GM12878 (cell line): Measurements from ENCODE around the gene DDX11. TPM values are rescaled to one million over a fixed set of nuclear protein-coding genes. Genes with fewer than 3 reads are reported as not detected.
"Not testable (repeated sequence)": the region's sequence is repeated elsewhere in the genome, so short reads cannot be mapped to it uniquely, and the experiment has no call there.

Experiments used
- ATAC-seq: fragments of 200-7000 bp; cut with Tn5 transposase; 3 replicates; pipeline ENCODE4 v1.9.1; 2020; ENCODE audit warnings: mild to moderate bottlenecking, moderate library complexity
- BruUV-seq: library from RNA; stranded (reverse); fragments of 400-500 nt; replicated peaks from 2 replicates; lab custom pipeline; 2021; lab: Mats Ljungman, UMichigan
- CTCF ChIA-PET: fragments of 300-600 bp; sonication (Branson Sonifier 250); formaldehyde crosslinking; extraction: SDS; loops from one replicate; lab custom pipeline; 2021; ENCODE audit warnings: inconsistent platforms; lab: Yijun Ruan, JAX
- POLR2A ChIA-PET: fragments of 350-600 bp; formaldehyde crosslinking; extraction: SDS; loops from one replicate; lab custom pipeline; 2021; ENCODE audit warnings: inconsistent platforms; lab: Charles Lee
- RAD21 ChIA-PET: fragments of 300-600 bp; sonication (Branson Sonifier 250); formaldehyde crosslinking; loops from one replicate; lab custom pipeline; 2023; ENCODE audit warnings: antibody characterized with exemption; ENCODE audit not compliant: unreplicated experiment; lab: Charles Lee
- SMC1A ChIA-PET: fragments of 300-600 bp; sonication (Branson Sonifier 250); formaldehyde crosslinking; loops from one replicate; lab custom pipeline; 2023; ENCODE audit not compliant: unreplicated experiment, uncharacterized antibody; lab: Charles Lee
- DNase-seq: peaks from one replicate; pipeline ENCODE4 v3.0.0-alpha.2; 2011; ENCODE audit warnings: low read depth, low spot score
- FAIRE-seq: peaks from 3 replicates; lab custom pipeline; 2011; peaks lifted over from hg19 to GRCh38; lab: Jason Lieb, UNC
- H2AFZ ChIP-seq: 2 replicates; pipeline ENCODE4 v1.6.0; 2011; ENCODE audit warnings: low read depth, low read length, control low read depth; ENCODE audit not compliant: control insufficient read depth
- H3K27ac ChIP-seq: 2 replicates; pipeline ENCODE4 v1.5.1; 2011; ENCODE audit warnings: control low read depth; ENCODE audit not compliant: control insufficient read depth, insufficient read depth
- H3K27me3 ChIP-seq, 2 experiments: replicated peaks in 1 of 2; 2 replicates each; pipeline versions ENCODE4 v1.6.0 to v1.6.1; 2011; ENCODE audit warnings: low read length in 1 of 2; ENCODE audit not compliant: control insufficient read depth in 2 of 2, insufficient read depth in 2 of 2
- H3K36me3 ChIP-seq, 2 experiments: 2 replicates each; pipeline ENCODE4 v1.5.1; 2011; ENCODE audit warnings: low read length in 1 of 2; ENCODE audit not compliant: control insufficient read depth in 2 of 2, insufficient read depth in 2 of 2
- H3K4me1 ChIP-seq: 2 replicates; pipeline ENCODE4 v1.6.1; 2011; ENCODE audit warnings: mild to moderate bottlenecking, low read length, moderate library complexity, mixed read lengths; ENCODE audit not compliant: control insufficient read depth, insufficient read depth
- H3K4me2 ChIP-seq: 2 replicates; pipeline ENCODE4 v1.6.0; 2011; ENCODE audit warnings: control low read depth; ENCODE audit not compliant: control insufficient read depth, insufficient read depth
- H3K4me3 ChIP-seq: fragments of 200-600 bp; sonication (generic); 2 replicates; pipeline ENCODE4 v1.5.1; 2016
- H3K79me2 ChIP-seq: 2 replicates; pipeline ENCODE4 v1.6.0; 2011; ENCODE audit warnings: low read length; ENCODE audit not compliant: control insufficient read depth, insufficient read depth
- H3K9ac ChIP-seq: 2 replicates; pipeline ENCODE4 v1.8.0; 2011; ENCODE audit warnings: low read length, control low read depth, mixed read lengths; ENCODE audit not compliant: control insufficient read depth, insufficient read depth
- H3K9me3 ChIP-seq: replicated peaks from 3 replicates; pipeline ENCODE4 v1.5.1; 2011; ENCODE audit warnings: mild to moderate bottlenecking, low read length; ENCODE audit not compliant: control insufficient read depth, insufficient read depth
- H4K20me1 ChIP-seq: 2 replicates; pipeline ENCODE4 v1.6.0; 2011; ENCODE audit not compliant: control insufficient read depth, insufficient read depth
- STAT3 ChIP-seq: IDR thresholded peaks from 2 replicates; pipeline ENCODE4 v1.6.1; 2011; ENCODE audit warnings: low read depth, low read length, improper control_type of control experiment
- WGBS: methylation state at CpG from one replicate; pipeline ENCODE4 v1.1.6; 2016; ENCODE audit warnings: low lambda C conversion rate; ENCODE audit not compliant: insufficient replicate concordance, insufficient coverage; ENCODE audit errors: missing lambda C conversion rate; 5-methylcytosine and 5-hydroxymethylcytosine counted together
- in situ Hi-C: fragments of 300-500 bp; cut with MboI; formaldehyde crosslinking; loops from 9 replicates; pipeline ENCODE4 v1.14.3; 2018; ENCODE audit warnings: mixed read lengths
- intact Hi-C: fragments of 100-400 bp; cut with micrococcal nuclease; formaldehyde crosslinking; loops from one replicate; pipeline ENCODE4 v1.14.2; 2022; ENCODE audit not compliant: unreplicated experiment
- polyA plus RNA-seq, 11 experiments: library from polyadenylated mRNA; depleted of rRNA in 4 of 11; unstranded in 6 of 11; stranded (reverse) in 5 of 11; fragments of >200 nt; fragmentation: Nextera tagmentation in 4 of 11; fragmentation: Illumina TruSeq in 1 of 11; extraction: Ambion mirVana in 4 of 11; extraction: Trizol in 1 of 11; gene quantifications; 1 replicate in 1 of 11; 2 replicates in 10 of 11; pipeline versions ENCODE4 v1.2.1 to v1.2.3, GENCODE V29; 2011 to 2016; ENCODE audit warnings: inconsistent platforms in 2 of 11, missing spikeins in 2 of 11, low read depth in 1 of 11
- total RNA-seq, 4 experiments: library from RNA; depleted of rRNA in 3 of 4; stranded (reverse); fragments of >200 nt in 3 of 4; fragmentation: Illumina TruSeq in 1 of 4; extraction: Trizol in 1 of 4; gene quantifications; 2 replicates each; pipeline versions ENCODE4 v1.2.1 to v1.2.3, GENCODE V29; 2013 to 2021

DDX11 gene
- total and polyA plus RNA-seq, 10 of the 15 experiments (the other 5 are each of a cell fraction or from before 2014, with no cell fraction given) = 3.8 to 94.2 (median 46.3) TPM

GRCh38 chr12:31057671-31058070, 16.0 kb upstream of the DDX11 start:
- no peaks in the 10 kb centered on the region for H3K36me3 ChIP-seq
- ChIA-PET POLR2A (no interaction called here), SMC1A (no interaction called here), RAD21 (no interaction called here), CTCF (no interaction called here)
- in situ Hi-C loops = no loop called here
- ATAC-seq (no peak), FAIRE-seq (no peak), DNase-seq (no peak)
- intact Hi-C loops = no loop called here
- no peak overlapping the region for H3K4me3 ChIP-seq
- no peaks in the 10 kb centered on the region for H3K9me3 ChIP-seq
- 86% methylated on average over 4 of the region's 4 CpGs for WGBS
- H3K79me2 ChIP-seq = no peaks in the 10 kb centered on the region
- H3K4me2 ChIP-seq = no peak overlapping the region
- no peak overlapping the region for H2AFZ ChIP-seq
- no peaks in the 10 kb centered on the region for H3K27me3 ChIP-seq
- BruUV-seq = no TSS peak
- no peak overlapping the region for H3K9ac ChIP-seq
- H3K27ac ChIP-seq = no peak overlapping the region
- no peaks in the 10 kb centered on the region for H3K4me1 ChIP-seq
- no peaks in the 10 kb centered on the region for H4K20me1 ChIP-seq
- TF ChIP-seq STAT3 = no peak

GRCh38 chr12:31066196-31066595, 7.5 kb upstream of the DDX11 start:
- H3K4me2 ChIP-seq, DNase-seq, H3K9ac ChIP-seq, CTCF ChIA-PET, H3K27ac ChIP-seq, intact Hi-C loops, SMC1A ChIA-PET, H3K36me3 ChIP-seq, ATAC-seq, H3K27me3 ChIP-seq, POLR2A ChIA-PET, H4K20me1 ChIP-seq, BruUV-seq, FAIRE-seq, H2AFZ ChIP-seq, H3K4me1 ChIP-seq, RAD21 ChIA-PET, in situ Hi-C loops, H3K79me2 ChIP-seq, H3K4me3 ChIP-seq, H3K9me3 ChIP-seq: not testable (repeated sequence)
- WGBS = 86% methylated on average over 3 of the region's 3 CpGs

GRCh38 chr12:31067656-31068055, 6.0 kb upstream of the DDX11 start:
- DNase-seq, H3K4me3 ChIP-seq, H3K36me3 ChIP-seq, H3K27ac ChIP-seq, CTCF ChIA-PET, H3K4me1 ChIP-seq, H3K79me2 ChIP-seq, SMC1A ChIA-PET, ATAC-seq, H2AFZ ChIP-seq, BruUV-seq, H3K9ac ChIP-seq, H3K27me3 ChIP-seq, H4K20me1 ChIP-seq, intact Hi-C loops, RAD21 ChIA-PET, H3K4me2 ChIP-seq, in situ Hi-C loops, H3K9me3 ChIP-seq, POLR2A ChIA-PET, FAIRE-seq: not testable (repeated sequence)
- 84% methylated on average over 2 of the region's 2 CpGs for WGBS

- H4K20me1 ChIP-seq, H3K9me3 ChIP-seq, ATAC-seq, H3K4me1 ChIP-seq, BruUV-seq, H3K27ac ChIP-seq, H3K36me3 ChIP-seq, H3K4me3 ChIP-seq, H3K9ac ChIP-seq, H2AFZ ChIP-seq, DNase-seq, RAD21 ChIA-PET, intact Hi-C loops, in situ Hi-C loops, H3K4me2 ChIP-seq, H3K27me3 ChIP-seq, FAIRE-seq: not testable (repeated sequence)
- ChIA-PET SMC1A (interaction anchor here (0.8 kb wide), 1 partner anchor 17 kb away, joined by 3 read pairs; no protein-coding TSS in a partner anchor), CTCF (interaction anchor here (1.3 to 1.6 kb wide), 3 partner anchors 201 to 224 kb away, joined by 4 to 6 read pairs (median 5); no protein-coding TSS in a partner anchor), POLR2A (interaction anchor here (0.6 kb wide), 1 partner anchor 331 kb away, joined by 3 read pairs; no protein-coding TSS in a partner anchor)
- WGBS = 98% methylated on average over 33 of the region's 53 CpGs
- peaks cover 13% of the 10 kb centered on the region for H3K79me2 ChIP-seq
Observed at GRCh38 chr12:31070971-31071740, 2.5 kb upstream of the DDX11 start.
